PC-9 (cell line): ENCODE results near the gene SALL4.

ENCODE experiments used
- CTCF ChIP-seq: fragments of 200-600 bp; sonication (generic); conservative IDR thresholded peaks from 2 replicates; pipeline ENCODE4 v1.6.1; 2017; ENCODE audit warnings: mixed run types, antibody characterized with exemption, mild to moderate bottlenecking, moderate library complexity
- EZH2 ChIP-seq: fragments of 200-600 bp; sonication (generic); IDR thresholded peaks from 2 replicates; pipeline ENCODE4 v1.8.0; 2017; ENCODE audit warnings: antibody characterized with exemption, low read depth

GRCh38 chr20:51796340-51796739 lies 6.0 kb downstream of the SALL4 start:
- TF ChIP-seq CTCF (no peak), EZH2 (no peak)
